ENCODE results near the gene CNGA3. TPM values are rescaled to one million over a fixed set of nuclear protein-coding genes. Genes with fewer than 3 reads are reported as not detected.

CNGA3 gene
- total RNA-seq, 4 donors from 2014 or later = 0.19 TPM; not detected in 3

DNA sequence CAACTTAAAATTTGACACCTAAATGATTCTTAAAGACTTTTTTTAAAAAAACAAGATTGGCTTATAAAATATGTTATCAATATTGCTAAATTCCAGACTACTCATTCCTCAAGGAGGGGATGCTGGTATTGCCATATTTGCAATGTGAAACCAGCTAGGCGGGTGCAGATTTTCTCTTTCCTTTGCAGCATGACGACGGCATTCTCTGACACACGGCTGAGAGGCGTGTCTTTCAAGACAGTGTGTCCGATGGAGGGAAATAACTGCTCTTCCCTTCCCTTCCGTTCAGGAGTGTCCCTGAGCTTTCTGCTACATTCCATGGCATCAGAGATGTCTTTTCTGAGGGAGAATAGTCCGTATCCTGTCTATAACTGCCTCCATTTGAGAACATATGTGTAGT is 38.2 kb upstream of the CNGA3 start:
- TF ChIP-seq, protein P1, sequence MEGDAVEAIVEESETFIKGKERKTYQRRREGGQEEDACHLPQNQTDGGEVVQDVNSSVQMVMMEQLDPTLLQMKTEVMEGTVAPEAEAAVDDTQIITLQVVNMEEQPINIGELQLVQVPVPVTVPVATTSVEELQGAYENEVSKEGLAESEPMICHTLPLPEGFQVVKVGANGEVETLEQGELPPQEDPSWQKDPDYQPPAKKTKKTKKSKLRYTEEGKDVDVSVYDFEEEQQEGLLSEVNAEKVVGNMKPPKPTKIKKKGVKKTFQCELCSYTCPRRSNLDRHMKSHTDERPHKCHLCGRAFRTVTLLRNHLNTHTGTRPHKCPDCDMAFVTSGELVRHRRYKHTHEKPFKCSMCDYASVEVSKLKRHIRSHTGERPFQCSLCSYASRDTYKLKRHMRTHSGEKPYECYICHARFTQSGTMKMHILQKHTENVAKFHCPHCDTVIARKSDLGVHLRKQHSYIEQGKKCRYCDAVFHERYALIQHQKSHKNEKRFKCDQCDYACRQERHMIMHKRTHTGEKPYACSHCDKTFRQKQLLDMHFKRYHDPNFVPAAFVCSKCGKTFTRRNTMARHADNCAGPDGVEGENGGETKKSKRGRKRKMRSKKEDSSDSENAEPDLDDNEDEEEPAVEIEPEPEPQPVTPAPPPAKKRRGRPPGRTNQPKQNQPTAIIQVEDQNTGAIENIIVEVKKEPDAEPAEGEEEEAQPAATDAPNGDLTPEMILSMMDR (IDR thresholded peaks at IDR 0.05; ENCODE audit: low read depth) = no peak

DNA sequence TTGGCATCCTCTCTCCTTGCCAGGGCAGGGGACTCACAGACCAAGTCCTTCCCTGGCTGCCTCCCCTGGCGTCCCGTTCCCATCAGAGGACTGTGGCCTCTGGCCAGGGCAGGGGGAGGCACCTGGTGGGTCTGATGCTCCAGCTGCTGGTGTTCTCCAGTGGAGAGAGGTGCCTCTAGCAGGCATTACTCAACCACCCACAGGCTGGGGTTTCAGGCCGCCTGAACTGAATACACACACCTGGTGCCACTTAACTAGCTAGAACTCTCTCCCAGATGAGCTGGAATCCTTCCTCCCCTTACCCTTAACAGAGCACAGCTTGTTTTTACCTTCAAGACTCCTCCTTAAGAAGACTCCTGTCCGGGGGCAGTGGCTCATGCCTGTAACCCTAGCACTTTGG is 37.7 kb upstream of the CNGA3 start:
- TF ChIP-seq, protein P1 (IDR thresholded peaks at IDR 0.05; ENCODE audit: low read depth) = no peak

DNA sequence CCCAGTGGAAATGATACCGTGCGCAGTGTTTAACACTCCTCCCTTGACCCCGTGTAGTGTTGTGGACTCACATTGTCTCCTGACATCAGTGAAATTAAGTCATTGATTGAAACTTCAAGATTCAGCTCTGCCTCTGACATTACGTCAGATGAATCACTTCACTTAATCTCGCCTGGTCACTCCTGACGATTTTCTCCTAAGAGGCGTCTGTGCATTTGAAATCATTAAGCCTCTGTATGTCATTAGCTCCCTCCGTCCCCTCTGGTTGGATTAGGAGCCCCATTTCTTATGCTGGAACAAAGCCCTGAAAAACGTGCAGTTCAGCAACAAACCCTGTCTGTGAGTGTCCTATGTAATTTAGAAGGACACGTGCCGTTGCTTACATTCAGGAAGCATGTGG is 36.7 kb upstream of the CNGA3 start:
- TF ChIP-seq, protein P1 (IDR thresholded peaks at IDR 0.05; ENCODE audit: low read depth) = no peak

DNA sequence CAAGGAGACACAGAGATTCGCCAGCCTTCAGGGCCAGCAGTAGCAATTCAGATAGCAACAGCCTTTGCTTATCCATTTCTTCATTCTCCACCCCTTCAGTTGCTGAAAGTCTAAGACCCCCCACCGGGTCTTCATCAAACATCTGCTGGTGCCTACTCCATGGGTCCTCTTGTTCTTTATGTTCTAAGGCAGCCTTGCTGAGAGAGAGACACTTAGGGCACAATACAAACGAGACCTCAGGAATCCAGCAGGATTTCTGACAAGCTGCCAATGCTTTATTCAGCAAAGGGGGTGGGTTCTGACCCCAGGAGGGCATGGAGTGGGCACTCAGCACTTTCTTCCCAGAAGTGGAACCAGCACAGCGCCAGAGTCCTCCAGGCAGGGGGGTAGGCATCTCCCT is 36.2 kb upstream of the CNGA3 start:
- TF ChIP-seq, protein P1 (IDR thresholded peaks at IDR 0.05; ENCODE audit: low read depth) = no peak

DNA sequence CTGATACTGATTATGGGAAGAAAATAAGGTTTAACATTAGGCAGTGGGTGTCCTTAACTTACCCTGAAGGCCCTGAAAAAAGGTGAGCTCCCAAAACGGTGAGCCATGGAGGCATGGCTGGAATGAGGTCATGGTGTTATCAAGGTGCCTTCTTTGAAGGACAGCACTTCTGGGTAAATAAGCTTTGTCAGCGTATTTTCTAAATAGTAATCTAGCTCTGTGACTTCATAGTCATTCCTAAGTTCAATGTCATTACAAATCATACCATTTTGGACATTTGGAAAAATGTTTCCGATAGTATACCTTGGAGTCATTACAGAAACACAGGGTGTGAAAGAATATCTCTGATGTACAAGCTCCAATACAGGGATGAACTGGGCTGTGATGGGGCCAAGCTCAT is 35.2 kb upstream of the CNGA3 start:
- TF ChIP-seq, protein P1 (IDR thresholded peaks at IDR 0.05; ENCODE audit: low read depth) = no peak

DNA sequence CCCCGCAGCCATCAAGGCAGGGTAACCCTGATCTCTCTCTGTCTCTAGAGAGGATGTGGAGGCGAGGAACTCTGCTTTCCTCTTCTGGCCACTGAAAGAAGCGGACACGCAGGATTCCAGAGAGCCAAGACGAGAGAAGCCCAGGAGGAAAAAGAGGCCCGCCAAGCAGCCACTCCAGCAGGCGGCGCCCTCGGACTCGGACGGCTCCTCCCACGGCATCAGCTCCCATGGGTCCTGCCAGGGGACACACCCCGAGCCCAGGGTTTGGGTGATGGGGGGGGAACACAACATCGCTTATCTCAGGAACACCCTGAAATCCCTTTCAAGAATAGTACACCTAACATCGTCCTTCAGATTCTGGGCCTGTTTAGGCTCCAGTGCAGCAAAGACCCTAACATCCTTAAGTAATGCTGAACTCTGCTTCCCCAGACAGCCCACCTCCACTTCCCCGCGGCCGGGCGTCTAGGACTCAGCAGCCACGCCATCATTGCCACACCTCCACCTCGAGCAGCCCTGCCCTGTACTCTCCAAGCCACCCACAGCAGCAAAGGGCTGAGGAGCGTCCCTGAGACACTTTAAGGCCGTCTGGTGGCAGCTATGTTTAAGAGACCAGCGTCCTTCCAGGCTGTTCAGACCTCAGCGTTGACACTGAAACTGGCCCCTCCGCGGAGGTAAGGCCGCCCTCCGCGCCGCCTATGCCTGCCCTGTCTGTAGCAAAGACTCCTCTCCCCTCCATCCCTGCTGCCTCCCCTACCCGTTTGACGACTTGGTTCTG is 34.3 kb upstream of the CNGA3 start:
- TF ChIP-seq, protein P1 (IDR thresholded peaks at IDR 0.05; ENCODE audit: low read depth) = no peak

DNA sequence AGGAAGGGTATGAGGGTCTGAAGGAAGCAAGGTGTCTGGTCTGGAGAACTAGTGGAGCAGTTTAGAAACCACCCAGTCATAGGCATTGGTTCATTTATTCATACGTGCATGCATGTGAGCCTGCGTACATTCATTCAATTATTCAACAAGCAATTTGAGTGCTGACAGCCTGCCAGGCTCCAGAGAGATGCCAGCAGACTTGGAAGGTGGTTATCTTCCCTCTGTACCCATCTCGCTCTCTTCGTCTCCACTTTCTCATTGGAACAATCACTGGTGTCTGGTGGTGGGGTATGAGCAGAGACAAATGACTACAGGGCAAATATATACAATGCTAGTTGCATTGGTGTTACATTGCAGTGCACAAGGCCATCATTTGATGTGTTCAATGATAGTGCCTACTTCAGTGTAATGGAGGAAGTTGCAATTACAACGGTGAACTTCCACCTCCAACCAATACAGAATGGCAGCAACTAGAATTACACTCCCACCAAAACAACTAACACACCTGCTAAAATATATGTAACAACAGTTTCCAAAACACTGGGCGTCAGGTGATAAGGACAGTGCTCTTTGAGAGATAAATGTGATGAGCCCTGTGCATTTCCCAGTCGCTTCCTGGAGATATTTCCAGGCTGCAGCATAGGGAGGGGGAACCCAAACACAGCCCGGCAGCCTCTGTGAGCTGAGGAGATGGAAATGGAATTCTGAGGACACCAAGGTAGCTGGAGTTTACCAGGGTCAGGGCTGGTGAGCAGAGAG is 32.6 kb upstream of the CNGA3 start:
- TF ChIP-seq, protein P1 (IDR thresholded peaks at IDR 0.05; ENCODE audit: low read depth) = no peak
